ENCODE data around the gene NELL2. TPM values are rescaled to one million over a fixed set of nuclear protein-coding genes. Genes with fewer than 3 reads are reported as not detected.
"Not testable (repeated sequence)": the region's sequence is repeated elsewhere in the genome, so short reads cannot be mapped to it uniquely, and the experiment has no call there.

The NELL2 gene
- total RNA-seq, 2 experiments from 2014 or later, result 10.1 to 10.5 TPM

- Mint-ChIP-seq H3K4me3 (no peak overlapping the region), H3K36me3 (ENCODE audit: low read depth) (no peaks in the 10 kb centered on the region), H3K9me3 (peaks cover 3% of the 10 kb centered on the region), H3K27me3 (no peaks in the 10 kb centered on the region), H3K27ac (no peak overlapping the region), H3K4me1 (no peaks in the 10 kb centered on the region)
- POLR2A ChIA-PET, result no interaction called here
- no peak for DNase-seq
- CTCF ChIA-PET, result no interaction called here
Observed at GRCh38 chr12:44749566-44749965, 126.5 kb downstream of the NELL2 start.

GRCh38 chr12:44748950-44749468 lies 127.1 kb downstream of the NELL2 start:
- Mint-ChIP-seq H3K27ac (no peak overlapping the region), H3K27me3 (no peaks in the 10 kb centered on the region), H3K36me3 (ENCODE audit: low read depth) (no peaks in the 10 kb centered on the region), H3K4me3 (no peak overlapping the region), H3K9me3 (peaks cover 3% of the 10 kb centered on the region), H3K4me1 (no peaks in the 10 kb centered on the region)
- ChIA-PET POLR2A (no interaction called here), CTCF (no interaction called here)
- no peak for DNase-seq

DNA sequence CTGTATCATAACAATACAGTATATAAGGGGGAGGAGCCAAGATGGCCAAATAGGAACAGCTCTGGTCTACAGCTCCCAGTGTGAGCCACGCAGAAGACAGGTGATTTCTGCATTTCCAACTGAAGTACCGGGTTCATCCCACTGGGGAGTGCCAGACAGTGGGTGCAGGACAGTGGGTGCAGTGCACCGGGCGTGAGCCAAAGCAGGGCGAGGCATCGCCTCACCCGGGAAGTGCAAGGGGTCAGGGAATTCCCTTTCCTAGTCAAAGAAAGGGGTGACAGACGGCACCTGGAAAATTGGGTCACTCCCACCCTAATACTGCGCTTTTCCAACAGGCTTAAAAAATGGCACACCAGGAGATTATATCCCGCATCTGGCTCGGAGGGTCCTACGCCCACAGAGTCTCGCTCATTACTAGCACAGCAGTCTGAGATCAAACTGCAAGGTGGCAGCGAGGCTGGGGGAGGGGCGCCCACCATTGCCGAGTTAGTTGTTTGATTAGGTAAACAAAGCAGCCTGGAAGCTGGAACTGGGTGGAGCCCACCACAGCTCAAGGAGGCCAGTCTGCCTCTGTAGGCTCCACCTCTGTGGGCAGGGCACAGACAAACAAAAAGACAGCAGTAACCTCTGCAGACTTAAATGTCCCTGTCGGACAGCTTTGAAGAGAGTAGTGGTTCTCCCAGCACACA lies 134.7 kb downstream of the NELL2 start:
- POLR2A ChIA-PET; H3K4me1 Mint-ChIP-seq; H3K9me3 Mint-ChIP-seq; DNase-seq; H3K36me3 Mint-ChIP-seq (ENCODE audit: low read depth); H3K27ac Mint-ChIP-seq; H3K27me3 Mint-ChIP-seq; H3K4me3 Mint-ChIP-seq; CTCF ChIA-PET: not testable (repeated sequence)

- no peak for DNase-seq
- ChIA-PET POLR2A (no interaction called here), CTCF (no interaction called here)
- H3K9me3 Mint-ChIP-seq, result peaks cover 3% of the 10 kb centered on the region
- no peaks in the 10 kb centered on the region for H3K27me3 Mint-ChIP-seq
- no peaks in the 10 kb centered on the region for H3K4me1 Mint-ChIP-seq
- no peaks in the 10 kb centered on the region for H3K36me3 Mint-ChIP-seq (ENCODE audit: low read depth)
- no peak overlapping the region for H3K4me3 Mint-ChIP-seq
- H3K27ac Mint-ChIP-seq, result no peak overlapping the region
Observed at GRCh38 chr12:44738051-44738450, 138.1 kb downstream of the NELL2 start.

GRCh38 chr12:44728566-44728965 lies 147.5 kb downstream of the NELL2 start:
- H3K4me1 Mint-ChIP-seq, result no peaks in the 10 kb centered on the region
- no peak overlapping the region for H3K4me3 Mint-ChIP-seq
- ChIA-PET CTCF (no interaction called here), POLR2A (no interaction called here)
- H3K9me3 Mint-ChIP-seq, result peaks cover 24% of the 10 kb centered on the region
- H3K27me3 Mint-ChIP-seq, result peaks cover 1% of the 10 kb centered on the region
- DNase-seq, result no peak
- H3K36me3 Mint-ChIP-seq (ENCODE audit: low read depth), result peaks cover 13% of the 10 kb centered on the region
- H3K27ac Mint-ChIP-seq, result no peak overlapping the region

GRCh38 chr12:44720265-44720664 lies 155.8 kb downstream of the NELL2 start:
- Mint-ChIP-seq H3K4me3 (no peak overlapping the region), H3K27me3 (no peaks in the 10 kb centered on the region), H3K9me3 (peaks cover 3% of the 10 kb centered on the region), H3K36me3 (ENCODE audit: low read depth) (no peaks in the 10 kb centered on the region), H3K4me1 (no peaks in the 10 kb centered on the region), H3K27ac (no peak overlapping the region)
- ChIA-PET POLR2A (no interaction called here), CTCF (no interaction called here)
- DNase-seq, result no peak

DNA sequence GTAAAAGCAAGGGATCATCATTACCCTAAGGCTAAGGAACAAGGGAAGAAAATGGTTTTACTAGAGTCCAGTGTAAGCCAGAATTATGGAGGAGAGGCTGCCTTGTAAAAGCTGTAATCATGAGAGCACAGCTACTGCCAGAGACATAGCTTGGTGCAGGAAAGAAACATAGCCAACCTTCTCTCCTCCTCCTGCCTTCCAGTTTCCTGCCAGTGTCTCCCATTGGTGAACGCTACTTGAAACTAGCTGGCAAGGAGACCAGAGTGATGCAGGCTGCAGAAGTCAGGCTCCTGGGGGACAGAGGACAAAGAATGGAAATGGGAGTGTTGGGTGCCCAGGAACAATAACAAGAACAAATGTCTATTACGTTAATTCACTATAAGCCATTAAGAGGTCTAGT lies 158.5 kb downstream of the NELL2 start:
- Mint-ChIP-seq H3K27me3 (no peaks in the 10 kb centered on the region), H3K27ac (no peak overlapping the region), H3K36me3 (ENCODE audit: low read depth) (no peaks in the 10 kb centered on the region), H3K9me3 (no peaks in the 10 kb centered on the region), H3K4me1 (no peaks in the 10 kb centered on the region), H3K4me3 (no peak overlapping the region)
- no peak for DNase-seq
- POLR2A ChIA-PET, result no interaction called here
- CTCF ChIA-PET, result no interaction called here

GRCh38 chr12:44716711-44717110 lies 159.4 kb downstream of the NELL2 start:
- ChIA-PET POLR2A (no interaction called here), CTCF (no interaction called here)
- Mint-ChIP-seq H3K9me3 (no peaks in the 10 kb centered on the region), H3K27me3 (no peaks in the 10 kb centered on the region), H3K27ac (no peak overlapping the region), H3K4me1 (no peaks in the 10 kb centered on the region), H3K36me3 (ENCODE audit: low read depth) (no peaks in the 10 kb centered on the region), H3K4me3 (no peak overlapping the region)
- no peak for DNase-seq

DNA sequence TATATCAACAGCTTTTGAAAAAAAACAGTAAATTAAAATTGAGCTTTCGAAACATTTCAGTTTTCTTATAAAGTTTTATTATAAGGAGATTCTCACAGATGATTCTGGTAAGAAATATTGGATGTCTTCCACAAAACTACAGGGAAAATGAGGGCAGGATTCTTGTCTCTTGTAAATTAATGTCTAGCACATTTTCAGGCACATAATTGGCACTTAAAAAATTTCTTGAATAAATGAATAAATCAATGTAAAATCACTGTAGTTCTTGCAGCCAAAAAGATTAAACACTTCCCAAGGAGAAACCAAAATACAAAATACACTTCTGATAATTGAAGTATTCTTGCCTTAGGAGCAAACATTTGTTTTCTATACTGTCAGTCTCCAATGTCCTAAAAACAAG lies 164.4 kb downstream of the NELL2 start:
- ChIA-PET POLR2A (no interaction called here), CTCF (no interaction called here)
- Mint-ChIP-seq H3K27me3 (no peaks in the 10 kb centered on the region), H3K27ac (no peak overlapping the region), H3K4me3 (no peak overlapping the region), H3K4me1 (no peaks in the 10 kb centered on the region), H3K9me3 (no peaks in the 10 kb centered on the region), H3K36me3 (ENCODE audit: low read depth) (no peaks in the 10 kb centered on the region)
- no peak for DNase-seq

DNA sequence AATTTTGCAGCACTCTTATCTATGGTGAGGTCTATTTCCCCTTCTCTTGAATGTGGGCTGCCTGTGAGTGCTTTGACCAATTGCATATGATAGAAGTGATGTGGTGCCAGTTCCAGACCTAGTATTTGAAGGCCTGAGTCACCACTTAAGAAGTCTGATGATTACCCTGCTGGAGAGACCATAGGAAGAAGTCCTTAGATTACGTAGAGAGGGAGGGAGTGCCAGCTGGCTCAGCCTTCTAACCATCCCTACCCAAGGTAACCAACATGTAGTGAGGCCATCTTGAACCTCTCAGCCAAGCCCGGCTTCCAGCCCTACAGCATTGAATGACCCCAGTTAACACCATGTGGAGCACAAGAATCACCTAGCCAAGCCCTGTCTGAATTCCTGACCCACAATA lies 166.9 kb downstream of the NELL2 start:
- Mint-ChIP-seq H3K27me3 (no peaks in the 10 kb centered on the region), H3K27ac (no peak overlapping the region), H3K9me3 (no peaks in the 10 kb centered on the region), H3K4me1 (no peaks in the 10 kb centered on the region), H3K4me3 (no peak overlapping the region), H3K36me3 (ENCODE audit: low read depth) (no peaks in the 10 kb centered on the region)
- DNase-seq, result no peak
- POLR2A ChIA-PET, result no interaction called here
- CTCF ChIA-PET, result no interaction called here

GRCh38 chr12:44708218-44708617 lies 167.9 kb downstream of the NELL2 start:
- ChIA-PET POLR2A (no interaction called here), CTCF (no interaction called here)
- no peak overlapping the region for H3K4me3 Mint-ChIP-seq
- no peak for DNase-seq
- no peaks in the 10 kb centered on the region for H3K4me1 Mint-ChIP-seq
- no peaks in the 10 kb centered on the region for H3K36me3 Mint-ChIP-seq (ENCODE audit: low read depth)
- H3K27ac Mint-ChIP-seq, result no peak overlapping the region
- no peaks in the 10 kb centered on the region for H3K9me3 Mint-ChIP-seq
- no peaks in the 10 kb centered on the region for H3K27me3 Mint-ChIP-seq

GRCh38 chr12:44703182-44703910 lies 172.8 kb downstream of the NELL2 start:
- H3K36me3 Mint-ChIP-seq (ENCODE audit: low read depth), result no peaks in the 10 kb centered on the region
- CTCF ChIA-PET, result no interaction called here
- no peak overlapping the region for H3K4me3 Mint-ChIP-seq
- H3K27me3 Mint-ChIP-seq, result no peaks in the 10 kb centered on the region
- no peak for DNase-seq
- H3K9me3 Mint-ChIP-seq, result no peaks in the 10 kb centered on the region
- no peak overlapping the region for H3K27ac Mint-ChIP-seq
- H3K4me1 Mint-ChIP-seq, result no peaks in the 10 kb centered on the region
- POLR2A ChIA-PET, result no interaction called here

GRCh38 chr12:44697511-44697910 lies 178.6 kb downstream of the NELL2 start:
- no peaks in the 10 kb centered on the region for H3K9me3 Mint-ChIP-seq
- H3K4me1 Mint-ChIP-seq, result no peaks in the 10 kb centered on the region
- no peak overlapping the region for H3K27ac Mint-ChIP-seq
- H3K4me3 Mint-ChIP-seq, result no peak overlapping the region
- POLR2A ChIA-PET, result no interaction called here
- CTCF ChIA-PET, result no interaction called here
- no peaks in the 10 kb centered on the region for H3K27me3 Mint-ChIP-seq
- no peak for DNase-seq
- no peaks in the 10 kb centered on the region for H3K36me3 Mint-ChIP-seq (ENCODE audit: low read depth)

DNA sequence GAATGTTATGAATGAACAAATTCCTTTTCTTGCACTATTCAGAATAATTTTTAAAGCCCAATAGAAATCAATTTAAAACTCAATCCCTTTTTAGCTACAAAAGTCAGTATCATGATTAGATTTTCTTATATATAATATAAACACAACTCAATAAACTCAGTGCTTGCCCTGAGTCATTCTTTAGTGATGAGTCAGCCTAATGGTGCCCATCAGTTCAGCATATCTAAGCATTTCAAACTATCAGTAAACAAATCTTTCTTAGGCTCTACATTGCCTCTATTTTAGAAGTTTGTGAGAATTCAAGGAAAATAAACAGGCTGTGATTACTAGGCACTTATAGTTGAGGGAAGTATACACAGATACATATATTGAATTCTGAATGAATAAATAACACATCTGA lies 179.6 kb downstream of the NELL2 start:
- H3K9me3 Mint-ChIP-seq, result no peaks in the 10 kb centered on the region

More for the DNA sequence above, 179.6 kb downstream of the NELL2 start:
- H3K36me3 Mint-ChIP-seq (ENCODE audit: low read depth), result no peaks in the 10 kb centered on the region
- no peak overlapping the region for H3K4me3 Mint-ChIP-seq
- no peak overlapping the region for H3K27ac Mint-ChIP-seq
- DNase-seq, result no peak
- no peaks in the 10 kb centered on the region for H3K4me1 Mint-ChIP-seq
- ChIA-PET POLR2A (no interaction called here), CTCF (no interaction called here)
- H3K27me3 Mint-ChIP-seq, result no peaks in the 10 kb centered on the region
